Body of pancreas (tissue), 4 donors: ENCODE measurements around the gene ATP5PO.

Experiments used
- POLR2A ChIP-seq, 3 donors: fragments of 450-650 bp; IDR thresholded peaks; one replicate each; pipeline ENCODE4 v1.6.1; 2016; ENCODE audit warnings: antibody characterized with exemption in 3 of 3, mild to moderate bottlenecking in 2 of 3
- TF ChIP-seq, protein P1 (sequence below), 7 experiments: fragments of 450-650 bp in 4 of 7; fragments of 200-600 bp in 3 of 7; sonication (generic) in 3 of 7; IDR thresholded peaks; one replicate each; pipeline ENCODE4 v1.5.1; 2016 to 2019; ENCODE audit warnings: antibody characterized with exemption in 7 of 7

DNA sequence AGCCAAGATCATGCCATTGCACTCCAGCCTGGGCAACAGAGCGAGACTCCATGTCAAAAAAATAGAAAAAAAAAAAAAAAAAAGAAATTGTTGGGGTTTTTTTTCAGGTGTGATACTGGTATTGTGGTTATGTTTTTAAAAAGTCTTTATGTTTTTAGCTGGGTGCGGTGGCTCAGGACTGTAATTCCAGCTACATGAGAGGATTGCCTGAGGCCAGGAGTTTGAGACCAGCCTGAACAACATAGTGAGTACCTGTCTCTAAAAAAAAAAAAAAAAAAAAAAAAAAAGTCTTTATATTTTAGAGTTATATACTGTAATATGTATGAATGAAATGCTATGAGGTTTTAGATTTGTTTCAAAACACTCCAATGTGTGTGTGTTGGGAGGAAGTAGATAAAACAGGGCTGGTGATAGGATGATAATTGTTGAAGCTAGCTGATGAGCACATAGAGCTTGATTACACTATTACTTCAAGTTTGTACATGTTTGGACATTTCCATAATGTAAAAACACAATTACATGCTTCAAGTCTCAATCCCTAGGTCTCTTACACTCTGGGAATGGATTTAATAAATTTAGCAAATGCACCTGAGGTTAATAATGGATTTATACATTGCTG, 30.2 kb upstream of the ATP5PO start:
- no peak for TF ChIP-seq POLR2A (IDR thresholded peaks at IDR 0.05)
- TF ChIP-seq, protein P1, sequence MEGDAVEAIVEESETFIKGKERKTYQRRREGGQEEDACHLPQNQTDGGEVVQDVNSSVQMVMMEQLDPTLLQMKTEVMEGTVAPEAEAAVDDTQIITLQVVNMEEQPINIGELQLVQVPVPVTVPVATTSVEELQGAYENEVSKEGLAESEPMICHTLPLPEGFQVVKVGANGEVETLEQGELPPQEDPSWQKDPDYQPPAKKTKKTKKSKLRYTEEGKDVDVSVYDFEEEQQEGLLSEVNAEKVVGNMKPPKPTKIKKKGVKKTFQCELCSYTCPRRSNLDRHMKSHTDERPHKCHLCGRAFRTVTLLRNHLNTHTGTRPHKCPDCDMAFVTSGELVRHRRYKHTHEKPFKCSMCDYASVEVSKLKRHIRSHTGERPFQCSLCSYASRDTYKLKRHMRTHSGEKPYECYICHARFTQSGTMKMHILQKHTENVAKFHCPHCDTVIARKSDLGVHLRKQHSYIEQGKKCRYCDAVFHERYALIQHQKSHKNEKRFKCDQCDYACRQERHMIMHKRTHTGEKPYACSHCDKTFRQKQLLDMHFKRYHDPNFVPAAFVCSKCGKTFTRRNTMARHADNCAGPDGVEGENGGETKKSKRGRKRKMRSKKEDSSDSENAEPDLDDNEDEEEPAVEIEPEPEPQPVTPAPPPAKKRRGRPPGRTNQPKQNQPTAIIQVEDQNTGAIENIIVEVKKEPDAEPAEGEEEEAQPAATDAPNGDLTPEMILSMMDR (IDR thresholded peaks at IDR 0.05), result no peak
